Choroid plexus epithelial cell (primary cell): ENCODE results near the gene SNRNP200.

Experiments used
- DNase-seq: peaks from one replicate; pipeline ENCODE4 v3.0.0-alpha.2; 2010; ENCODE audit warnings: low read depth
- H3K4me3 ChIP-seq: 2 replicates; pipeline ENCODE4 v1.5.1; 2011; ENCODE audit warnings: low read depth, mild to moderate bottlenecking, control low read depth, low read length, moderate library complexity
- CTCF ChIP-seq: conservative IDR thresholded peaks from 2 replicates; pipeline ENCODE4 v1.5.1; 2011; ENCODE audit warnings: low read depth, mild to moderate bottlenecking, control low read depth, inconsistent platforms, low read length, moderate library complexity

Gene SNRNP200

GRCh38 chr2:96345438-96345837, 40.1 kb upstream of the SNRNP200 start:
- no peak overlapping the region for H3K4me3 ChIP-seq
- peak; percentile 65 for TF ChIP-seq CTCF
- DNase-seq: peak; percentile 59

- DNase-seq: peak; percentile 87
- no peak for TF ChIP-seq CTCF
- H3K4me3 ChIP-seq: no peak overlapping the region
Measured at GRCh38 chr2:96344011-96344410, 38.7 kb upstream of the SNRNP200 start.

GRCh38 chr2:96342085-96342484, 36.7 kb upstream of the SNRNP200 start:
- peak; percentile 94 for DNase-seq
- H3K4me3 ChIP-seq: no peak overlapping the region
- no peak for TF ChIP-seq CTCF

GRCh38 chr2:96341641-96342040, 36.3 kb upstream of the SNRNP200 start:
- H3K4me3 ChIP-seq: no peak overlapping the region
- TF ChIP-seq CTCF: no peak
- DNase-seq: no peak

- DNase-seq: peak; percentile 77
- TF ChIP-seq CTCF: no peak
- no peak overlapping the region for H3K4me3 ChIP-seq
Measured at GRCh38 chr2:96340493-96341414, 35.4 kb upstream of the SNRNP200 start.

GRCh38 chr2:96336873-96337272, 31.5 kb upstream of the SNRNP200 start:
- TF ChIP-seq CTCF: no peak
- DNase-seq: no peak
- no peak overlapping the region for H3K4me3 ChIP-seq
